GM23338 (cell line): ENCODE measurements around the gene RASSF7.

ENCODE experiments used
- CREB1 ChIP-seq: fragments of 250-450 bp; sonication (Bioruptor Pico); IDR thresholded peaks from 2 replicates; pipeline ENCODE4 v1.5.0; 2020; ENCODE audit warnings: low read depth, mild to moderate bottlenecking, moderate library complexity
- CTCF ChIP-seq, 2 experiments: fragments of 200-600 bp in 1 of 2; sonication (generic) in 1 of 2; conservative IDR thresholded peaks; 2 replicates each; pipeline versions ENCODE4 v1.5.1 to v1.6.1; 2016 to 2017; ENCODE audit warnings: antibody characterized with exemption in 2 of 2, low read depth in 2 of 2, mild to moderate bottlenecking in 2 of 2, moderate library complexity in 1 of 2
- EZH2 ChIP-seq: fragments of 200-600 bp; sonication (generic); IDR thresholded peaks from one replicate; pipeline ENCODE4 v1.8.0; 2017; ENCODE audit warnings: antibody characterized with exemption, mild to moderate bottlenecking, low read depth; ENCODE audit not compliant: unreplicated experiment
- EZH2phosphoT487 ChIP-seq: fragments of 200-600 bp; sonication (generic); IDR thresholded peaks from one replicate; pipeline ENCODE4 v1.8.1; 2018; ENCODE audit warnings: antibody characterized with exemption; ENCODE audit not compliant: unreplicated experiment
- JUNB ChIP-seq: IDR thresholded peaks from one replicate; pipeline ENCODE4 v1.6.1; 2016; ENCODE audit warnings: antibody characterized with exemption; ENCODE audit not compliant: unreplicated experiment
- NANOG ChIP-seq: IDR thresholded peaks from 2 replicates; pipeline ENCODE4 v1.6.1; 2016; ENCODE audit warnings: antibody characterized with exemption, borderline replicate concordance
- POLR2AphosphoS5 ChIP-seq: IDR thresholded peaks from 2 replicates; pipeline ENCODE4 v1.6.1; 2016; ENCODE audit warnings: antibody characterized with exemption, low read depth
- STAT1 ChIP-seq: IDR thresholded peaks from one replicate; pipeline ENCODE4 v1.6.1; 2016; ENCODE audit warnings: antibody characterized with exemption; ENCODE audit not compliant: unreplicated experiment
- ZNF331 ChIP-seq: fragments of 250-450 bp; sonication (Bioruptor Pico); IDR thresholded peaks from 2 replicates; pipeline ENCODE4 v1.5.0; 2020; ENCODE audit warnings: low read depth, mild to moderate bottlenecking, moderate library complexity
- ZNF462 ChIP-seq: fragments of 250-450 bp; sonication (Bioruptor Pico); IDR thresholded peaks from 2 replicates; pipeline ENCODE4 v1.5.0; 2020; ENCODE audit warnings: mild to moderate bottlenecking, moderate library complexity
- TF ChIP-seq, protein P1 (sequence below): IDR thresholded peaks from one replicate; pipeline ENCODE4 v1.6.1; 2018; ENCODE audit warnings: antibody characterized with exemption; ENCODE audit not compliant: unreplicated experiment
- TF ChIP-seq, protein P2 (sequence below): IDR thresholded peaks from 2 replicates; pipeline ENCODE4 v1.6.1; 2016; ENCODE audit warnings: antibody characterized with exemption

GRCh38 chr11:557328-558132 is 3.2 kb upstream of the RASSF7 start:
- no peak for TF ChIP-seq CTCF (conservative IDR thresholded peaks at IDR 0.05; ENCODE audit: low read depth in 2 of 2)
- no peak for TF ChIP-seq ZNF462 (CRISPR knock-in tag)
- TF ChIP-seq POLR2AphosphoS5: no peak
- TF ChIP-seq EZH2phosphoT487: no peak
- TF ChIP-seq EZH2: no peak
- TF ChIP-seq JUNB: no peak
- TF ChIP-seq ZNF331 (CRISPR knock-in tag): no peak
- TF ChIP-seq, protein P1, sequence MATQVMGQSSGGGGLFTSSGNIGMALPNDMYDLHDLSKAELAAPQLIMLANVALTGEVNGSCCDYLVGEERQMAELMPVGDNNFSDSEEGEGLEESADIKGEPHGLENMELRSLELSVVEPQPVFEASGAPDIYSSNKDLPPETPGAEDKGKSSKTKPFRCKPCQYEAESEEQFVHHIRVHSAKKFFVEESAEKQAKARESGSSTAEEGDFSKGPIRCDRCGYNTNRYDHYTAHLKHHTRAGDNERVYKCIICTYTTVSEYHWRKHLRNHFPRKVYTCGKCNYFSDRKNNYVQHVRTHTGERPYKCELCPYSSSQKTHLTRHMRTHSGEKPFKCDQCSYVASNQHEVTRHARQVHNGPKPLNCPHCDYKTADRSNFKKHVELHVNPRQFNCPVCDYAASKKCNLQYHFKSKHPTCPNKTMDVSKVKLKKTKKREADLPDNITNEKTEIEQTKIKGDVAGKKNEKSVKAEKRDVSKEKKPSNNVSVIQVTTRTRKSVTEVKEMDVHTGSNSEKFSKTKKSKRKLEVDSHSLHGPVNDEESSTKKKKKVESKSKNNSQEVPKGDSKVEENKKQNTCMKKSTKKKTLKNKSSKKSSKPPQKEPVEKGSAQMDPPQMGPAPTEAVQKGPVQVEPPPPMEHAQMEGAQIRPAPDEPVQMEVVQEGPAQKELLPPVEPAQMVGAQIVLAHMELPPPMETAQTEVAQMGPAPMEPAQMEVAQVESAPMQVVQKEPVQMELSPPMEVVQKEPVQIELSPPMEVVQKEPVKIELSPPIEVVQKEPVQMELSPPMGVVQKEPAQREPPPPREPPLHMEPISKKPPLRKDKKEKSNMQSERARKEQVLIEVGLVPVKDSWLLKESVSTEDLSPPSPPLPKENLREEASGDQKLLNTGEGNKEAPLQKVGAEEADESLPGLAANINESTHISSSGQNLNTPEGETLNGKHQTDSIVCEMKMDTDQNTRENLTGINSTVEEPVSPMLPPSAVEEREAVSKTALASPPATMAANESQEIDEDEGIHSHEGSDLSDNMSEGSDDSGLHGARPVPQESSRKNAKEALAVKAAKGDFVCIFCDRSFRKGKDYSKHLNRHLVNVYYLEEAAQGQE: no peak
- no peak for TF ChIP-seq CREB1 (CRISPR knock-in tag)
- TF ChIP-seq, protein P2, sequence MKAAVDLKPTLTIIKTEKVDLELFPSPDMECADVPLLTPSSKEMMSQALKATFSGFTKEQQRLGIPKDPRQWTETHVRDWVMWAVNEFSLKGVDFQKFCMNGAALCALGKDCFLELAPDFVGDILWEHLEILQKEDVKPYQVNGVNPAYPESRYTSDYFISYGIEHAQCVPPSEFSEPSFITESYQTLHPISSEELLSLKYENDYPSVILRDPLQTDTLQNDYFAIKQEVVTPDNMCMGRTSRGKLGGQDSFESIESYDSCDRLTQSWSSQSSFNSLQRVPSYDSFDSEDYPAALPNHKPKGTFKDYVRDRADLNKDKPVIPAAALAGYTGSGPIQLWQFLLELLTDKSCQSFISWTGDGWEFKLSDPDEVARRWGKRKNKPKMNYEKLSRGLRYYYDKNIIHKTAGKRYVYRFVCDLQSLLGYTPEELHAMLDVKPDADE: no peak
- TF ChIP-seq NANOG: no peak
- TF ChIP-seq STAT1: no peak
